Measurements from ENCODE around the gene PLD4. TPM values are rescaled to one million over a fixed set of nuclear protein-coding genes. Genes with fewer than 3 reads are reported as not detected.
A peak's percentile ranks its signal among the peaks of the same experiment; 100 is the strongest.

Gene PLD4
- total and polyA plus RNA-seq, 2 donors (not counting 1 experiment from before 2014, with no cell fraction given), result 0.17 TPM; not detected in 1

DNA sequence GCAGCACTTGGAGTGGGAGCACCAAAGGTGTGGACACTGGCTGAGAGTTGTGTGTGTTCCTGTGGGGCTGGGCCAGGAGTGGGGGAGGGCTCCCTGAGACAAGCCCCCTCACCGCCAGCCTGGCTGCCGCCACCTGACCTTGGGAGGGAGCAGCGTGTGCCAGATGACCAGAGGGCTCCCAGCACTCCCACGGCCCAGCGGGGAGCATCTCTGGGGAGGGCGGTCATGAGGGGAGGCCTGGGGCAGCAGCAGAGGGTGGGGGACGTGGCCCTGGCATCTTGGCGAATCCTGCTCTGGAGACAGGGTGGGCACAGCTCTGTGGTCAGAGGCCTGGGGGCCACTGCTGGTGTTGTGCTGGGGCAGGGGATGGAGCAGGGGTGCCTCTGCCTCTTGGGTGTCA lies 48.9 kb upstream of the PLD4 start:
- Histone ChIP-seq H2AFZ (ENCODE audit: low read length) (no peak overlapping the region), H4K20me1 (ENCODE audit: control insufficient read depth, extremely low read depth, insufficient read depth, low read length) (no peaks in the 10 kb centered on the region), H3K4me1 (ENCODE audit: control insufficient read depth, extremely low read depth, insufficient read depth, low read length) (peaks cover 6% of the 10 kb centered on the region), H3K79me2 (ENCODE audit: control insufficient read depth, insufficient read depth, low read length) (peaks cover 11% of the 10 kb centered on the region), H3K4me3 (replicated peaks in 1 of 4; ENCODE audit: control extremely low read depth in 1 of 4, insufficient read depth in 1 of 4, low read depth in 3 of 4, low read length in 4 of 4) (no peak overlapping the region), H3K27ac (ENCODE audit: insufficient read depth, low read length) (no peak overlapping the region), H3K36me3 (ENCODE audit: control insufficient read depth, insufficient read depth, low read length) (peaks cover 7% of the 10 kb centered on the region), H3K27me3 (ENCODE audit: control insufficient read depth, insufficient read depth, low read length) (no peaks in the 10 kb centered on the region), H3K9me3 (ENCODE audit: control insufficient read depth, insufficient read depth, low read depth, low read length) (no peaks in the 10 kb centered on the region), H3K4me2 (ENCODE audit: extremely low read depth, insufficient read depth, low read length) (no peak overlapping the region), H3K9ac (ENCODE audit: insufficient read depth, low read length) (no peak overlapping the region)
- no peak for TF ChIP-seq EZH2 (IDR thresholded peaks at IDR 0.05; ENCODE audit: low read length, missing control alignments)
- TF ChIP-seq, protein P1, sequence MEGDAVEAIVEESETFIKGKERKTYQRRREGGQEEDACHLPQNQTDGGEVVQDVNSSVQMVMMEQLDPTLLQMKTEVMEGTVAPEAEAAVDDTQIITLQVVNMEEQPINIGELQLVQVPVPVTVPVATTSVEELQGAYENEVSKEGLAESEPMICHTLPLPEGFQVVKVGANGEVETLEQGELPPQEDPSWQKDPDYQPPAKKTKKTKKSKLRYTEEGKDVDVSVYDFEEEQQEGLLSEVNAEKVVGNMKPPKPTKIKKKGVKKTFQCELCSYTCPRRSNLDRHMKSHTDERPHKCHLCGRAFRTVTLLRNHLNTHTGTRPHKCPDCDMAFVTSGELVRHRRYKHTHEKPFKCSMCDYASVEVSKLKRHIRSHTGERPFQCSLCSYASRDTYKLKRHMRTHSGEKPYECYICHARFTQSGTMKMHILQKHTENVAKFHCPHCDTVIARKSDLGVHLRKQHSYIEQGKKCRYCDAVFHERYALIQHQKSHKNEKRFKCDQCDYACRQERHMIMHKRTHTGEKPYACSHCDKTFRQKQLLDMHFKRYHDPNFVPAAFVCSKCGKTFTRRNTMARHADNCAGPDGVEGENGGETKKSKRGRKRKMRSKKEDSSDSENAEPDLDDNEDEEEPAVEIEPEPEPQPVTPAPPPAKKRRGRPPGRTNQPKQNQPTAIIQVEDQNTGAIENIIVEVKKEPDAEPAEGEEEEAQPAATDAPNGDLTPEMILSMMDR (conservative IDR thresholded peaks at IDR 0.05 in 1 of 2, IDR thresholded peaks at IDR 0.05 in 1 of 2; ENCODE audit: low read depth in 1 of 2, low read length in 2 of 2), result no peak
- DNase-seq (ENCODE audit: low read depth in 2 of 2), result no peak

DNA sequence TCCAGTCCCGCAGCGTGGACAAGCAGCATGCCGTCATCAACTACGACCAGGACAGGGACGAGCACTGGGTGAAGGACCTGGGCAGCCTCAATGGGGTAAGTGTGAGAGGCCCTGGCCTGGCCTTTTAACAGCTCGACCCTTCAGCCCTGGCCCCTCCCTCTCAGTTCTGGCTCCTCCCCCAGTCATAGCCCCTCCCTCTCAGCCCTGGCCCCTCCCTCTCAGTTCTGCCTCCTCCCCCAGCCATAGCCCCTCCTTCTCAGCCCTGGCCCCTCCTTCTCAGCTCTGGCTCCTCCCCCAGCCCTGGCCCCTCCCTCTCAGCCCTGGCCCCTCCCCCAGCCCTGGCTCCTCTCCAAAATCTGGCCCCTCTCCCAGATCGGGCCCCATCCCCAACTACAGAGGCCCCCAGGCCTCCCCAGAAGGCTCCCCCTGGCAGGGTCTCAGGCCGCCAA lies 48.4 kb upstream of the PLD4 start:
- peaks cover 6% of the 10 kb centered on the region for H3K4me1 ChIP-seq (ENCODE audit: control insufficient read depth, extremely low read depth, insufficient read depth, low read length)
- H3K79me2 ChIP-seq (ENCODE audit: control insufficient read depth, insufficient read depth, low read length), result peaks cover 11% of the 10 kb centered on the region
- H4K20me1 ChIP-seq (ENCODE audit: control insufficient read depth, extremely low read depth, insufficient read depth, low read length), result no peaks in the 10 kb centered on the region
- H3K4me3 ChIP-seq (replicated peaks in 1 of 4; ENCODE audit: control extremely low read depth in 1 of 4, insufficient read depth in 1 of 4, low read depth in 3 of 4, low read length in 4 of 4), result no peak overlapping the region
- DNase-seq (ENCODE audit: low read depth in 2 of 2), result peak in 1 of 2 donors; percentile 42
- H3K9me3 ChIP-seq (ENCODE audit: control insufficient read depth, insufficient read depth, low read depth, low read length), result no peaks in the 10 kb centered on the region
- no peak overlapping the region for H3K27ac ChIP-seq (ENCODE audit: insufficient read depth, low read length)
- no peak for TF ChIP-seq EZH2 (IDR thresholded peaks at IDR 0.05; ENCODE audit: low read length, missing control alignments)
- TF ChIP-seq, protein P1 (conservative IDR thresholded peaks at IDR 0.05 in 1 of 2, IDR thresholded peaks at IDR 0.05 in 1 of 2; ENCODE audit: low read depth in 1 of 2, low read length in 2 of 2), result no peak
- H3K9ac ChIP-seq (ENCODE audit: insufficient read depth, low read length), result no peak overlapping the region
- no peak overlapping the region for H3K4me2 ChIP-seq (ENCODE audit: extremely low read depth, insufficient read depth, low read length)
- peaks cover 7% of the 10 kb centered on the region for H3K36me3 ChIP-seq (ENCODE audit: control insufficient read depth, insufficient read depth, low read length)
- H2AFZ ChIP-seq (ENCODE audit: low read length), result no peak overlapping the region
- no peaks in the 10 kb centered on the region for H3K27me3 ChIP-seq (ENCODE audit: control insufficient read depth, insufficient read depth, low read length)

DNA sequence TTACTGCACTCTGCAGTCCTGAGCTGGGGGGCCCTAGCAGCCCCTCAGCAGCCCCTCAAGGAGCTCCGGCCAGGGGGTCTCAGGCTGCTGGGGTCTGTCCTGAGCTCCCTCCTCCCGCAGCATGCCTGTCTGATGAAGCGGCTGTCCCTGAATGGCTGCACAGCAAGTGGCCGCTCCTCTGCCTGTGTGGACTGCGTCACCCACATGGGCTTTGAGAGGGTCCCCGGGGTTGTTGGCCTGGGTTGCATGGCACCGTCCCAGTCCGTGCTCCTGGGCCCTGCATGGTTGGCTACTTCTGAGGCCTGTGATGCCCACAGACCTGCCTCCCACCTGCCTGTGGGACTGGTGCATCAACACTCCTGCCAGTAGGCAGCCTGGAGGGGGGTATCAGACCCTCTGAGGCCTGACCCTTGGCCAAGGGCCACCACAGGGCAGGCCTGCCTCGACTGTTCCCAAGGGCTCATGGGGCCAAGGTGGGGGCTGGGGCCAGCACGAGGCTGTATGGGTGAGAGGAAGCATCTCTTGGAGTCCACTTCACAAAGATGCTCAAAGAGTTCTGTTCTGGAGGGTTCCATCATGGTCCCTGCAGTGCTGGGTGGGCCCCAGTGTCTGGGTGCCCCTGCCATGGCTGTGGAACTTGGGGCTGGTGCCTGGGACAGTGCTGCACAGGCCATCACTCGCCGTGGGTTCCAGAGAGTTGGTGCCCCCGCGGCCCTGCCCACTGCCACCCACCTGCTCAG lies 47.4 kb upstream of the PLD4 start:
- Histone ChIP-seq H4K20me1 (ENCODE audit: control insufficient read depth, extremely low read depth, insufficient read depth, low read length) (no peaks in the 10 kb centered on the region), H2AFZ (ENCODE audit: low read length) (no peak overlapping the region), H3K9ac (ENCODE audit: insufficient read depth, low read length) (no peak overlapping the region), H3K36me3 (ENCODE audit: control insufficient read depth, insufficient read depth, low read length) (peaks cover 8% of the 10 kb centered on the region), H3K4me1 (ENCODE audit: control insufficient read depth, extremely low read depth, insufficient read depth, low read length) (peaks cover 6% of the 10 kb centered on the region), H3K4me2 (ENCODE audit: extremely low read depth, insufficient read depth, low read length) (no peak overlapping the region), H3K27me3 (ENCODE audit: control insufficient read depth, insufficient read depth, low read length) (no peaks in the 10 kb centered on the region), H3K4me3 (replicated peaks in 1 of 4; ENCODE audit: control extremely low read depth in 1 of 4, insufficient read depth in 1 of 4, low read depth in 3 of 4, low read length in 4 of 4) (no peak overlapping the region), H3K27ac (ENCODE audit: insufficient read depth, low read length) (no peak overlapping the region), H3K79me2 (ENCODE audit: control insufficient read depth, insufficient read depth, low read length) (peaks cover 5% of the 10 kb centered on the region), H3K9me3 (ENCODE audit: control insufficient read depth, insufficient read depth, low read depth, low read length) (no peaks in the 10 kb centered on the region)
- DNase-seq (ENCODE audit: low read depth in 2 of 2), result no peak
- TF ChIP-seq EZH2 (IDR thresholded peaks at IDR 0.05; ENCODE audit: low read length, missing control alignments), result no peak
- TF ChIP-seq, protein P1 (conservative IDR thresholded peaks at IDR 0.05 in 1 of 2, IDR thresholded peaks at IDR 0.05 in 1 of 2; ENCODE audit: low read depth in 1 of 2, low read length in 2 of 2), result no peak

Data from fibroblast of lung (primary cell).